Urothelium cell line (cell line): ENCODE measurements around the gene THSD4.
"Not testable (repeated sequence)": the region's sequence is repeated elsewhere in the genome, so short reads cannot be mapped to it uniquely, and the experiment has no call there.

Experiments used
- DNase-seq: peaks from one replicate; pipeline ENCODE4 v3.0.0; 2011; ENCODE audit warnings: low spot score, mixed read lengths
- FAIRE-seq: peaks from 2 replicates; lab custom pipeline; 2011; peaks lifted over from hg19 to GRCh38; lab: Jason Lieb, UNC

THSD4 gene

GRCh38 chr15:71312194-71312708 is 197.0 kb downstream of the THSD4 start:
- FAIRE-seq (no peak), DNase-seq (no peak)

GRCh38 chr15:71312731-71313460 is 197.6 kb downstream of the THSD4 start:
- DNase-seq (no peak), FAIRE-seq (no peak)

- DNase-seq, result no peak
- FAIRE-seq, result no peak
These were observed 198.5 kb downstream of the THSD4 start for GRCh38 chr15:71313806-71314205.

DNA sequence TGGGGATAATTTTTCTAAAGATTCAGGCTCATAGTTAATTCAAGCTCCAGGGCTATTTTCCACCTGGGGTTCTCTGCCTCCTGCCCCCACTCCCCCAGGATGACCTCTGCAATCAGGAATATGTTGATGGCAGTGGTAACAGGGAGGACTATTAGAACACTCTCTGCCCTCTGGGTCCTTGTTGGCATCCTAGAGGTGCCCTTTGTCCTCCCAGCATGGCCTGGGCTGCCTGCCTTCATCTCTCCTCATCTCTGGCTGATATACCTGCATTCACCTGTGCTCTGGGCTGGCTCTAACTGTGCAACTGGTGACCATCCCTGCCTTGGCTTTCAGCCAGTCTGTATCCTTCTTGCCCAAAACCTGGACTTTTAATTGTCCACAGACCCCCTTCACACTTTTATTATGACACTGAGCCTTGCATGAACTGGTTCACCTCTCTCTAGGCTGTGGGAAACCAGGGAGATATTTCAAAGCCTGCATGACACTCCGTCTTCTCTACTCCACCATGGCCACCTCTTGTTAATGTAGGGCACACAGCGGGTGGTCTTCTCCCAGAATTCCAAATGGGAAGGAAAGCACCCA is 199.8 kb downstream of the THSD4 start:
- DNase-seq (no peak), FAIRE-seq (no peak)

DNA sequence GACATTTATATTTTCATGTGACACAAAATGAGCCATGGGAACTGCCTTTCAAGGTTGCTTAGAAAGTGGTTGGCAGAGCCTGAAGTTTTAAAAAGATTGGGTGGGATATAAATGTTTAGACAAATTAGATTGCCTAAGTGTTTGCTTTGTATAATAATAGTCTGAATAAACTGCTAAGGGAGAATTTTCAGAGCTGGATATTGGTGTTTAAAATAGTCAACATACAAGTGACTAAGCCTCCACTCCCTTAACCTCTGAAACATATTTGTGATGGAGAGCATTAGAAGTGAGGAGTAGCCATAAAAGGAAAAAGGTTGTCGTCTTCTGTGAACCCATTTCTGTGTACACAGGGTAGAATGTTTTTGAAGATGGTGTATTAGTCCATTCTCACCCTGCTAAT is 201.6 kb downstream of the THSD4 start:
- FAIRE-seq (no peak), DNase-seq (no peak)

DNA sequence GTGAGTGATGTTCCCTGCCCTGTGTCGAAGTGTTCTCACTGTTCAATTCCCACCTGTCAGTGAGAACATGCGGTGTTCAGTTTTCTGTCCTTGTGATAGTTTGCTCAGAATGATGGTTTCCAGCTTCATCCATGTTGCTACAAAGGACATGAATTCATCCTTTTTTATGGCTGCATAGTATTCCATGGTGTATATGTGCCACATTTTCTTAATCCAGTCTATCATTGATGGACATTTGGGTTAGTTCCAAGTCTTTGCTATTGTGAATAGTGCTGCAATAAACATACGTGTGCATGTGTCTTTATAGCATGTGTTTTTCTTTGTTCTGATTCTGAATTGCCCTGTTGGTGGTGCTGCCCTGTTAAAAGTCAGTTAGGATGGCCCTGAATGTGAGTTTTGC is 204.2 kb downstream of the THSD4 start:
- FAIRE-seq, result not testable (repeated sequence)

DNA sequence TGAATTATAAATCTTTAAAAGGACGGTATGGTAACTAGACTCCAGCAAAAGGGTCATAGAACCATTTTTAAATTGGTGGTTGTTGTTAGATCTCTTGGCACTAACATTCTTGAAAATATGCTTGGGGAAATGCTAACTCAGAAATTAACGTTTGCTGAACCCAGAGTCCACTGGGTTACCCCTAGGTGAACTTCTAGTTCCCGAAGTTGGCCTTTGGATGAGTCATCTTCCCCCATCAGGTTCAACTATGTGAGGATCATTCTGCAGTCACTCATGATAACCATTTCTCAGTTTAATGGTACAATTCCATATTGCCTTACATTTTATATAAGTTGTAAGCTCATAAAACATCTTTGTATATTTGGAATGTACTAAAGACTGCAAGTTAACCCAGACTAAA is 204.7 kb downstream of the THSD4 start:
- DNase-seq (no peak), FAIRE-seq (no peak)

More for the DNA sequence above, 204.2 kb downstream of the THSD4 start:
- DNase-seq, result not testable (repeated sequence)

DNA sequence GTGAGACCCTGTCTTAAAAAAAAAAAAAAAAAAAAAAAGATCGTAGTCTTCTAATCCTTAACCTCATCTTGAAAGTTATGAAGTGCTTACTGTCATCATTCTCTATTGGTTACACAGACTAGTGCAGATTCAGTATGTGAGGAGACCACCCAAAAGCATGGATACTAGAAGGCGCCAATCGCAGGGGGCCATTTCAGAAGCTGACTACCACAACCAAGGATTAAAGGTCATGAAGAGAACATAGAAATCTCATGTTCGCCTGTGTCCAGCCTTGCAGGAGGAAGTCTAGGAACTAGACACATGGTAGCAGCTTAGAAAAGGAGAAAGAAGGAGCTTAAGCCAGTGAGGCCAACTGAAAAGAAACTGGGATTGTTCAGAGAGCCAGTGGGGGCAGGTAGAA is 207.8 kb downstream of the THSD4 start:
- FAIRE-seq (no peak), DNase-seq (no peak)

- FAIRE-seq, result no peak
These were observed 208.3 kb downstream of the THSD4 start for GRCh38 chr15:71323584-71323983.

GRCh38 chr15:71325481-71325880 is 210.2 kb downstream of the THSD4 start:
- DNase-seq (no peak), FAIRE-seq (no peak)

More at GRCh38 chr15:71323584-71323983, 208.3 kb downstream of the THSD4 start:
- DNase-seq, result no peak

DNA sequence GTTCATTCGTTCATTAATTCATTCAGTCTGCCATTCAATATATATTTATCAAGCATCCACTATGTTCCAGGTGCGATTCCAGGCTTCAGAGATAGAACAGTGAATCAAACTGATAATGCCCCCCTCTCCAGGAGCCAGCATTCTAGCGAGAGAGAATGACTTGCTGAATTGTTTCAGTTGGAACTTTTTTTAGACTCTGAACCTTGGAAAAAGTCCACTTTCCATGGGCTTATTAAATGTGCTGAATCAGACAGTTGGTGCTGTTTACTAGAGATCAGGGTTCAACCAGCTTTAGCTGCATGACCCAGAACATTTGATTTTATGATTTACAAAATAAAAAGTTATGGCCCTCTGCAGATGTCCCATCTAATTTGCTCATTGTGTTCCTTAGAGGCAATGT is 213.2 kb downstream of the THSD4 start:
- no peak for FAIRE-seq
- no peak for DNase-seq

GRCh38 chr15:71329041-71329440 is 213.8 kb downstream of the THSD4 start:
- DNase-seq (no peak), FAIRE-seq (no peak)

- peak; percentile 89 for FAIRE-seq
- DNase-seq, result peak; percentile 67
These were observed 214.4 kb downstream of the THSD4 start for GRCh38 chr15:71329497-71330260.

- DNase-seq, result no peak
- FAIRE-seq, result no peak
These were observed 215.4 kb downstream of the THSD4 start for GRCh38 chr15:71330638-71331162.

DNA sequence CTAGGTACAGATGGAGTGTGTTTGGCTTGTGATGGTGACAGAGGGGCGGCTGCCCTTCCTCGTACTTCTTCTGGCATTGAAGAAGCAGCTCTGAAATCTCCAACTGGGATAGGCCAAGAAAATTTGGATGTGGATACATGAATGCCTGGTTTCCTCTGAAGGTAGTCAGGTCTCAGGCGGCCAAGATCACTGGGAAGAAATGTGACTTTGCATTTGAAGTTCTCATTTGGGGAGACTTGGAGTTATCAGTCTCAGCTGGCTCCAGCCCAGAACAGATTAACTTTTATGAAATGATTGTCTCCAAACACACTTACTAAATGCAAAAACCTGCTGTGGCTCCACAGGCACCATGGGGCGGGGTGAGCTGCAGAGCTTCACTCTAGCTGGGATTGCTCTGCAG is 215.9 kb downstream of the THSD4 start:
- FAIRE-seq (no peak), DNase-seq (no peak)

- DNase-seq (no peak), FAIRE-seq (no peak)
These were observed 217.2 kb downstream of the THSD4 start for GRCh38 chr15:71332431-71333004.

DNA sequence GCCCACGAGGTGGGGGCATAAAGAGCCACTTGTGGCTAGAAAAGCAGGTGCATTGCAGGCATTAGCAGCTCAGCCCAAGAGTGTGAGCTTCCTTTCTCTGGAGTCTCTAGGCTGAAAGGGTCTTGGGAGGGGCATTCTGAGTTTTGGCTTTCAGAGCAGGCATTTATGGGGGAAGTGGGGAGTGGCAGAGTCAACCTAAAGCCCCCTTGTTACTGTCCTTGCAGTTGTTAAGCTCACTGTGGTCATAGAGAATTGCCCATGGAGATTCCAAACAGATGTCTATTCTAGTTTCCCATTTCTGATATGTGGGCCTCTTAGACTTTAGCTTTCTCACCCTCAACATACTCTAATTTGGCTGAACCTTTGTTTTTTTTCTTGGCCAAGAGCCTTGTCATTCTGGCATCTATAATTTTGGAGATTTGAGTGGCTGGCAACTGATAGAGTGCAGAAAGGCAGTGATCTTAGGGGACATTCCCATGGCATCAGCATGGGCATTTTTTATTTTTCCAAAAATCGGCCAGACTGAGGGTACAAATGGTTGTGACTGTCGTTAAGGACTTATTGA is 217.9 kb downstream of the THSD4 start:
- no peak for DNase-seq
- FAIRE-seq, result no peak

- DNase-seq, result no peak
These were observed 218.6 kb downstream of the THSD4 start for GRCh38 chr15:71333839-71334238.

GRCh38 chr15:71334434-71334833 is 219.2 kb downstream of the THSD4 start:
- DNase-seq (no peak), FAIRE-seq (no peak)

More at GRCh38 chr15:71333839-71334238, 218.6 kb downstream of the THSD4 start:
- FAIRE-seq, result no peak

- DNase-seq (no peak), FAIRE-seq (no peak)
These were observed 219.6 kb downstream of the THSD4 start for GRCh38 chr15:71334873-71335272.

DNA sequence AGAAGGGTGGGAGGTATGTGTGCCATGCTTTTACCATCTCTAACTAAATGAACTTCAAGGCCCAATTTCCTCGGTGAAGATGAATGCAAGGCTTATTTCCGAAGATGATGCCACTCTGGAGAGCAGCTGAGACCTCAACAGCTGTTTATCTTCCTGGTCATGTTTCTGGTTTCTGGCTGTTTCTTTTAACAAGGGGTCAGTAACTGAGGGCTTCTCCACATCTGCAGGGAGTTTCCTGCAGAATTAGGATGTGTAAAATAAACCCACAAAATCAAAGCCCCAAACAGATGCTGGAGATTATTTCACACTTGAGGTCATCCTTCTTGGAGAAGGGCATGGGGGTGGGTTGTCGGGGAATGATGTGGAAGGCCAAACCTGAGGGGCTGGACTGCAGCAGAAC is 220.3 kb downstream of the THSD4 start:
- DNase-seq (no peak), FAIRE-seq (no peak)
